ENCODE measurements around the gene ABLIM3. TPM values are rescaled to one million over a fixed set of nuclear protein-coding genes. Genes with fewer than 3 reads are reported as not detected.

The ABLIM3 gene
- total RNA-seq, 1 experiment from 2014 or later, result 111 TPM

DNA sequence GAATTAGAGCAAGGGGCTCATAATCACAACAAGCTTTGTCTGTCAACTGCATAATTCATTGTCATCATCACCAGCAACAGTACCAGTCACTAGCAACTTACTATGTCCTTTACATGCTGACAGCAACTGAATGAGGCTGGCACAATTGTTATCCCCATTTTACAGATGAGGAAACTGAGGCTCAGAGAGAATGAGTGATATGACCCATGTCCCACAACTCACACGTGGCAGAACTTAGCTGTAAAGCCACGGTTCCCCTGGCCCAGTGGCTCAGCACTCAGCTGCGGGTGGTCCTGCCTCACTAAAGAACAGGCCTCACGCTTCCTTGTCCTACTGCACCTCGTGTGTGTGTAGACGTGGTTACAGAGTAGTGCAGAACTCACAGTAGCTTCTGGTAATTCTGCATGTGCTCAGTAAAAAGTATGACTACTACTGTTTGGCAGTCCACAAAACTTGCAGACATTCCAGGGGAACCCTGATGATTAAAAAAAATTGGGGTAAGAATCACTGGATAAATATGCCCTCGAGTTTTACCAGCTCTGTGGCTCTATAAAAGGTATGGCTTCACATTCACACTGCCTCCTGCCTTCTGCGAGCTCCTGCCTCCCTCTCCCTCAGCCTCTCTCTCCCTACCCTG, 160.6 kb downstream of the ABLIM3 start:
- Histone ChIP-seq H3F3A (ENCODE audit: insufficient read depth, low read depth) (no peaks in the 10 kb centered on the region), H3K9me3 (ENCODE audit: insufficient read depth, low read depth) (no peaks in the 10 kb centered on the region), H3K27me3 (ENCODE audit: insufficient read depth, low read depth) (no peaks in the 10 kb centered on the region), H4K20me1 (ENCODE audit: insufficient read depth) (no peaks in the 10 kb centered on the region), H3K9me2 (ENCODE audit: insufficient read depth) (no peaks in the 10 kb centered on the region), H3K36me3 (ENCODE audit: low read depth) (peaks cover 4% of the 10 kb centered on the region; the same call in 1 of the 2 replicates), H3K27ac (no peak overlapping the region), H3K4me3 (no peak overlapping the region), H3K4me1 (replicated peaks; ENCODE audit: insufficient read depth) (no peaks in the 10 kb centered on the region), H2AFZ (no peak overlapping the region), H3K4me2 (no peak overlapping the region), H3K79me2 (ENCODE audit: low read depth) (no peaks in the 10 kb centered on the region)
- ChIA-PET POLR2A (ENCODE audit: unreplicated experiment) (interaction anchor here (0.5 kb wide), 1 partner anchor 88 kb away, joined by 3 read pairs; no protein-coding TSS in a partner anchor), CTCF (interaction anchor here (0.6 to 0.9 kb wide), 2 partner anchors 11 to 80 kb away, joined by 3 to 7 read pairs; no protein-coding TSS in a partner anchor)
- no TSS peak for BruUV-seq (replicated peaks)
- no peak for DNase-seq
- intact Hi-C loops (cut with micrococcal nuclease; ENCODE audit: unreplicated experiment), result no loop called here
- no peak for TF ChIP-seq EZH2 (IDR thresholded peaks at IDR 0.05; ENCODE audit: low read depth)
- TF ChIP-seq, protein P1, sequence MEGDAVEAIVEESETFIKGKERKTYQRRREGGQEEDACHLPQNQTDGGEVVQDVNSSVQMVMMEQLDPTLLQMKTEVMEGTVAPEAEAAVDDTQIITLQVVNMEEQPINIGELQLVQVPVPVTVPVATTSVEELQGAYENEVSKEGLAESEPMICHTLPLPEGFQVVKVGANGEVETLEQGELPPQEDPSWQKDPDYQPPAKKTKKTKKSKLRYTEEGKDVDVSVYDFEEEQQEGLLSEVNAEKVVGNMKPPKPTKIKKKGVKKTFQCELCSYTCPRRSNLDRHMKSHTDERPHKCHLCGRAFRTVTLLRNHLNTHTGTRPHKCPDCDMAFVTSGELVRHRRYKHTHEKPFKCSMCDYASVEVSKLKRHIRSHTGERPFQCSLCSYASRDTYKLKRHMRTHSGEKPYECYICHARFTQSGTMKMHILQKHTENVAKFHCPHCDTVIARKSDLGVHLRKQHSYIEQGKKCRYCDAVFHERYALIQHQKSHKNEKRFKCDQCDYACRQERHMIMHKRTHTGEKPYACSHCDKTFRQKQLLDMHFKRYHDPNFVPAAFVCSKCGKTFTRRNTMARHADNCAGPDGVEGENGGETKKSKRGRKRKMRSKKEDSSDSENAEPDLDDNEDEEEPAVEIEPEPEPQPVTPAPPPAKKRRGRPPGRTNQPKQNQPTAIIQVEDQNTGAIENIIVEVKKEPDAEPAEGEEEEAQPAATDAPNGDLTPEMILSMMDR (conservative IDR thresholded peaks at IDR 0.05), result no peak

DNA sequence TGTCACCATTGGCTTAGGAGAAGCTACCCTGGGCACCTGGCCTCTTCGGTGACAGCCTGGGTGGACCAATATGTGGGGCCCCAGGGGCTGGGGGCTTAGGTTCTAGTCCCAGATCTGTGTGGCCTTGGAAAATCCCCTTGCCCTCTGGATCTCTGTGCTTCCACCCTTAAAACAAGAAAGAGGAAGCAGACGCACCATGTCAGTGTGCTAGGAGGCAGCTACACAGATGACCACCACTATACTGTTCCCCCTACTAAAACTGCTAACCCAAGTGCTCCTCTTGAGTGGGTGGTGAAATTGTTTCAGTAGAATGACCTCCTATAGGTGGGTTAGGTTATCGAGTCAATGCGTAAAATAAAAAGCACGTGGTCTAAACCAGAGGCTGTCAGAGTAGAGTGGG, 161.3 kb downstream of the ABLIM3 start:
- no peak overlapping the region for H3K4me3 ChIP-seq
- peaks cover 4% of the 10 kb centered on the region; the same call in 1 of the 2 replicates for H3K36me3 ChIP-seq (ENCODE audit: low read depth)
- intact Hi-C loops (cut with micrococcal nuclease; ENCODE audit: unreplicated experiment), result no loop called here

GRCh38 chr5:149303210-149303609, 161.9 kb downstream of the ABLIM3 start:
- no peak for TF ChIP-seq EZH2 (IDR thresholded peaks at IDR 0.05; ENCODE audit: low read depth)
- TF ChIP-seq, protein P1 (conservative IDR thresholded peaks at IDR 0.05), result no peak
- Histone ChIP-seq H3K36me3 (ENCODE audit: low read depth) (peaks cover 4% of the 10 kb centered on the region; the same call in 1 of the 2 replicates), H4K20me1 (ENCODE audit: insufficient read depth) (no peaks in the 10 kb centered on the region), H3K27me3 (ENCODE audit: insufficient read depth, low read depth) (no peaks in the 10 kb centered on the region), H3K4me3 (no peak overlapping the region), H3K27ac (no peak overlapping the region), H3K4me1 (replicated peaks; ENCODE audit: insufficient read depth) (no peaks in the 10 kb centered on the region), H3K9me3 (ENCODE audit: insufficient read depth, low read depth) (no peaks in the 10 kb centered on the region), H3F3A (ENCODE audit: insufficient read depth, low read depth) (no peaks in the 10 kb centered on the region), H3K4me2 (no peak overlapping the region), H3K79me2 (ENCODE audit: low read depth) (no peaks in the 10 kb centered on the region), H3K9me2 (ENCODE audit: insufficient read depth) (no peaks in the 10 kb centered on the region), H2AFZ (no peak overlapping the region)
- CTCF ChIA-PET, result no interaction called here
- intact Hi-C loops (cut with micrococcal nuclease; ENCODE audit: unreplicated experiment), result no loop called here
- POLR2A ChIA-PET (ENCODE audit: unreplicated experiment), result no interaction called here
- no peak for DNase-seq
- BruUV-seq (replicated peaks), result no TSS peak

More for the DNA sequence above, 161.3 kb downstream of the ABLIM3 start:
- H2AFZ ChIP-seq, result no peak overlapping the region
- DNase-seq, result no peak
- no peaks in the 10 kb centered on the region for H4K20me1 ChIP-seq (ENCODE audit: insufficient read depth)
- H3K27me3 ChIP-seq (ENCODE audit: insufficient read depth, low read depth), result no peaks in the 10 kb centered on the region
- TF ChIP-seq, protein P1 (conservative IDR thresholded peaks at IDR 0.05), result no peak
- no peak for TF ChIP-seq EZH2 (IDR thresholded peaks at IDR 0.05; ENCODE audit: low read depth)
- CTCF ChIA-PET, result interaction anchor here (0.9 kb wide), 1 partner anchor 79 kb away, joined by 3 read pairs; no protein-coding TSS in a partner anchor
- no peaks in the 10 kb centered on the region for H3K79me2 ChIP-seq (ENCODE audit: low read depth)
- POLR2A ChIA-PET (ENCODE audit: unreplicated experiment), result no interaction called here
- no peak overlapping the region for H3K27ac ChIP-seq
- BruUV-seq (replicated peaks), result no TSS peak
- H3F3A ChIP-seq (ENCODE audit: insufficient read depth, low read depth), result no peaks in the 10 kb centered on the region
- H3K9me3 ChIP-seq (ENCODE audit: insufficient read depth, low read depth), result no peaks in the 10 kb centered on the region
- no peaks in the 10 kb centered on the region for H3K9me2 ChIP-seq (ENCODE audit: insufficient read depth)
- H3K4me2 ChIP-seq, result no peak overlapping the region
- H3K4me1 ChIP-seq (replicated peaks; ENCODE audit: insufficient read depth), result no peaks in the 10 kb centered on the region
